Mesendoderm (in vitro differentiated cells): ENCODE data around the gene GUCY1A2.

ENCODE experiments used
- DNase-seq: peaks from one replicate; pipeline ENCODE4 v3.0.0; 2013
- H2AK5ac ChIP-seq: 2 replicates; pipeline ENCODE4 v1.6.1; 2013; ENCODE audit warnings: low read length, inconsistent platforms
- H2BK120ac ChIP-seq: 2 replicates; pipeline ENCODE4 v1.6.1; 2013; ENCODE audit warnings: low read depth, mild to moderate bottlenecking, low read length, moderate library complexity, mixed read lengths
- H2BK15ac ChIP-seq: replicated peaks from 2 replicates; pipeline ENCODE4 v1.6.1; 2013; ENCODE audit warnings: low read depth, mild to moderate bottlenecking, moderate library complexity
- H2BK5ac ChIP-seq: 2 replicates; pipeline ENCODE4 v1.6.1; 2013; ENCODE audit warnings: low read length, inconsistent platforms
- H3K18ac ChIP-seq: 2 replicates; pipeline ENCODE4 v1.6.1; 2013; ENCODE audit warnings: mild to moderate bottlenecking, low read length, mixed read lengths
- H3K23ac ChIP-seq: one replicate; pipeline ENCODE4 v1.6.1; 2013; ENCODE audit warnings: low read length
- H3K27ac ChIP-seq: 2 replicates; pipeline ENCODE4 v1.5.1; 2013; ENCODE audit warnings: low read depth, mild to moderate bottlenecking, inconsistent platforms, low read length, moderate library complexity
- H3K27me3 ChIP-seq: 2 replicates; pipeline ENCODE4 v1.6.1; 2013; ENCODE audit warnings: low read length, control low read depth, mild to moderate bottlenecking, inconsistent platforms; ENCODE audit not compliant: insufficient read depth, poor library complexity
- H3K36me3 ChIP-seq: 2 replicates; pipeline ENCODE4 v1.6.1; 2013; ENCODE audit warnings: low read length, inconsistent platforms; ENCODE audit not compliant: control insufficient read depth, insufficient read depth
- H3K4ac ChIP-seq: one replicate; pipeline ENCODE4 v1.6.1; 2013; ENCODE audit warnings: low read depth, mild to moderate bottlenecking, low read length, moderate library complexity
- H3K4me1 ChIP-seq: 2 replicates; pipeline ENCODE4 v1.6.1; 2013; ENCODE audit warnings: low read depth, low read length, inconsistent platforms; ENCODE audit not compliant: control insufficient read depth
- H3K4me2 ChIP-seq: 2 replicates; pipeline ENCODE4 v1.6.1; 2013; ENCODE audit warnings: low read length
- H3K4me3 ChIP-seq: 2 replicates; pipeline ENCODE4 v1.5.1; 2013; ENCODE audit warnings: mild to moderate bottlenecking, low read length
- H3K56ac ChIP-seq: one replicate; pipeline ENCODE4 v1.6.1; 2013; ENCODE audit warnings: low read length
- H3K79me1 ChIP-seq: 2 replicates; pipeline ENCODE4 v1.6.1; 2013; ENCODE audit warnings: low read length, inconsistent platforms
- H3K79me2 ChIP-seq: 2 replicates; pipeline ENCODE4 v1.6.1; 2013; ENCODE audit warnings: mild to moderate bottlenecking, low read length; ENCODE audit not compliant: control insufficient read depth, insufficient read depth
- H3K9ac ChIP-seq: 2 replicates; pipeline ENCODE4 v1.6.1; 2013; ENCODE audit warnings: low read length, inconsistent platforms
- H4K5ac ChIP-seq: one replicate; pipeline ENCODE4 v1.6.1; 2013; ENCODE audit warnings: low read length
- H4K8ac ChIP-seq: one replicate; pipeline ENCODE4 v1.6.1; 2013; ENCODE audit warnings: low read depth, mild to moderate bottlenecking, control low read depth, low read length, moderate library complexity
- WGBS: extraction: QIAGEN DNeasy Blood & Tissue Kit; methylation state at CpG from one replicate; pipeline ENCODE4 v1.1.7; 2013; ENCODE audit warnings: low lambda C conversion rate, missing lambda C conversion rate; ENCODE audit not compliant: insufficient coverage; ENCODE audit errors: extremely low coverage; 5-methylcytosine and 5-hydroxymethylcytosine counted together

Gene GUCY1A2

GRCh38 chr11:106708348-106708747, 309.9 kb downstream of the GUCY1A2 start:
- Histone ChIP-seq H3K79me1 (no peaks in the 10 kb centered on the region), H3K27ac (no peak overlapping the region), H3K36me3 (no peaks in the 10 kb centered on the region), H4K8ac (no peak overlapping the region), H3K4me3 (no peak overlapping the region), H4K5ac (no peak overlapping the region), H3K23ac (no peak overlapping the region), H2BK5ac (no peak overlapping the region), H3K4ac (no peak overlapping the region), H3K9ac (no peak overlapping the region), H3K56ac (no peak overlapping the region), H3K4me2 (no peak overlapping the region), H3K18ac (no peak overlapping the region), H2AK5ac (no peak overlapping the region), H2BK15ac (no peak overlapping the region), H2BK120ac (no peak overlapping the region), H3K4me1 (no peaks in the 10 kb centered on the region), H3K79me2 (no peaks in the 10 kb centered on the region), H3K27me3 (no peaks in the 10 kb centered on the region)
- peak; percentile 16 for DNase-seq
- WGBS = no CpG with 5 or more reads among the region's 7 CpGs

- no peak overlapping the region for H3K56ac ChIP-seq
- H3K27ac ChIP-seq = no peak overlapping the region
- DNase-seq = no peak
- no peak overlapping the region for H3K4ac ChIP-seq
- H3K4me3 ChIP-seq = no peak overlapping the region
- no peaks in the 10 kb centered on the region for H3K79me1 ChIP-seq
- no peak overlapping the region for H2BK5ac ChIP-seq
- H3K4me2 ChIP-seq = no peak overlapping the region
- H3K23ac ChIP-seq = no peak overlapping the region
- H2BK15ac ChIP-seq = no peak overlapping the region
- no peaks in the 10 kb centered on the region for H3K36me3 ChIP-seq
- H4K8ac ChIP-seq = no peak overlapping the region
- H3K18ac ChIP-seq = no peak overlapping the region
- H4K5ac ChIP-seq = no peak overlapping the region
- no peak overlapping the region for H2BK120ac ChIP-seq
- no peaks in the 10 kb centered on the region for H3K4me1 ChIP-seq
- H3K9ac ChIP-seq = no peak overlapping the region
- no peaks in the 10 kb centered on the region for H3K27me3 ChIP-seq
- no peaks in the 10 kb centered on the region for H3K79me2 ChIP-seq
- H2AK5ac ChIP-seq = no peak overlapping the region
Observed at GRCh38 chr11:106706355-106706754, 311.9 kb downstream of the GUCY1A2 start.

- H4K5ac ChIP-seq = no peak overlapping the region
- H3K4me2 ChIP-seq = no peak overlapping the region
- no peak overlapping the region for H3K4me3 ChIP-seq
- H2BK5ac ChIP-seq = no peak overlapping the region
- no peaks in the 10 kb centered on the region for H3K36me3 ChIP-seq
- H3K56ac ChIP-seq = no peak overlapping the region
- no peak for DNase-seq
- no peak overlapping the region for H3K23ac ChIP-seq
- no peak overlapping the region for H2AK5ac ChIP-seq
- H3K18ac ChIP-seq = no peak overlapping the region
- no CpG with 5 or more reads among the region's 3 CpGs for WGBS
- H3K4me1 ChIP-seq = no peaks in the 10 kb centered on the region
- H3K27me3 ChIP-seq = no peaks in the 10 kb centered on the region
- H3K27ac ChIP-seq = no peak overlapping the region
- no peak overlapping the region for H2BK15ac ChIP-seq
- H2BK120ac ChIP-seq = no peak overlapping the region
- H3K79me1 ChIP-seq = no peaks in the 10 kb centered on the region
- H3K9ac ChIP-seq = no peak overlapping the region
- H3K4ac ChIP-seq = no peak overlapping the region
- H3K79me2 ChIP-seq = no peaks in the 10 kb centered on the region
- H4K8ac ChIP-seq = no peak overlapping the region
Observed at GRCh38 chr11:106702805-106703204, 315.5 kb downstream of the GUCY1A2 start.

GRCh38 chr11:106697058-106697457, 321.2 kb downstream of the GUCY1A2 start:
- Histone ChIP-seq H3K9ac (no peak overlapping the region), H2BK15ac (no peak overlapping the region), H3K56ac (no peak overlapping the region), H4K5ac (no peak overlapping the region), H4K8ac (no peak overlapping the region), H2BK120ac (no peak overlapping the region), H3K36me3 (no peaks in the 10 kb centered on the region), H3K4me2 (no peak overlapping the region), H3K79me1 (no peaks in the 10 kb centered on the region), H3K79me2 (no peaks in the 10 kb centered on the region), H3K27me3 (no peaks in the 10 kb centered on the region), H3K4me3 (no peak overlapping the region), H3K27ac (no peak overlapping the region), H3K4ac (no peak overlapping the region), H3K18ac (no peak overlapping the region), H2AK5ac (no peak overlapping the region), H3K23ac (no peak overlapping the region), H3K4me1 (no peaks in the 10 kb centered on the region), H2BK5ac (no peak overlapping the region)
- no CpG with 5 or more reads among the region's 2 CpGs for WGBS
- DNase-seq = no peak

GRCh38 chr11:106695506-106695905, 322.8 kb downstream of the GUCY1A2 start:
- Histone ChIP-seq H2AK5ac (no peak overlapping the region), H3K27ac (no peak overlapping the region), H3K4me3 (no peak overlapping the region), H3K4me2 (no peak overlapping the region), H3K9ac (no peak overlapping the region), H4K8ac (no peak overlapping the region), H3K4ac (no peak overlapping the region), H3K79me1 (no peaks in the 10 kb centered on the region), H3K4me1 (no peaks in the 10 kb centered on the region), H3K56ac (no peak overlapping the region), H3K18ac (no peak overlapping the region), H3K23ac (no peak overlapping the region), H3K36me3 (no peaks in the 10 kb centered on the region), H2BK15ac (no peak overlapping the region), H2BK120ac (no peak overlapping the region), H4K5ac (no peak overlapping the region), H2BK5ac (no peak overlapping the region), H3K79me2 (no peaks in the 10 kb centered on the region), H3K27me3 (no peaks in the 10 kb centered on the region)
- DNase-seq = no peak
- no CpG with 5 or more reads among the region's 2 CpGs for WGBS

GRCh38 chr11:106694501-106694900, 323.8 kb downstream of the GUCY1A2 start:
- Histone ChIP-seq H2BK15ac (no peak overlapping the region), H3K79me1 (no peaks in the 10 kb centered on the region), H3K79me2 (no peaks in the 10 kb centered on the region), H4K5ac (no peak overlapping the region), H2BK120ac (no peak overlapping the region), H3K36me3 (no peaks in the 10 kb centered on the region), H3K27ac (no peak overlapping the region), H3K56ac (no peak overlapping the region), H3K4me1 (no peaks in the 10 kb centered on the region), H3K23ac (no peak overlapping the region), H3K4me3 (no peak overlapping the region), H3K18ac (no peak overlapping the region), H3K9ac (no peak overlapping the region), H3K4me2 (no peak overlapping the region), H3K4ac (no peak overlapping the region), H2AK5ac (no peak overlapping the region), H3K27me3 (no peaks in the 10 kb centered on the region), H2BK5ac (no peak overlapping the region), H4K8ac (no peak overlapping the region)
- DNase-seq = no peak
- WGBS = no CpG with 5 or more reads among the region's 5 CpGs
